HFFc6 (cell line): ENCODE data around the gene LANCL1. TPM values are rescaled to one million over a fixed set of nuclear protein-coding genes. Genes with fewer than 3 reads are reported as not detected.

Experiments
- DNase-seq: peaks from one replicate; pipeline ENCODE4 v3.0.0-alpha.2; 2018
- H3K27ac Mint-ChIP-seq: 2 replicates; pipeline ENCODE4 v1.8.0; 2020; ENCODE audit warnings: mild to moderate bottlenecking, mixed read lengths
- H3K27me3 Mint-ChIP-seq: 2 replicates; pipeline ENCODE4 v1.8.0; 2021; ENCODE audit warnings: mild to moderate bottlenecking, moderate library complexity, mixed read lengths; ENCODE audit not compliant: insufficient read depth
- H3K36me3 Mint-ChIP-seq: 2 replicates; pipeline ENCODE4 v1.8.0; 2021; ENCODE audit warnings: low read depth, mixed read lengths
- H3K4me1 Mint-ChIP-seq: 2 replicates; pipeline ENCODE4 v1.8.0; 2020; ENCODE audit warnings: low read depth, mixed read lengths
- H3K4me3 Mint-ChIP-seq: 2 replicates; pipeline ENCODE4 v1.8.0; 2020; ENCODE audit warnings: mild to moderate bottlenecking, moderate library complexity, mixed read lengths
- H3K9me3 Mint-ChIP-seq: 2 replicates; pipeline ENCODE4 v1.8.0; 2020; ENCODE audit warnings: mild to moderate bottlenecking, mixed read lengths
- total RNA-seq, 6 experiments: library from RNA; stranded (reverse); fragmentation: NEBNext Ultra II Directional; extraction: Animal tissue kit (Norgen Biotek cat#: 25700); gene quantifications; 2 replicates in 1 of 6; 3 replicates in 5 of 6; pipeline ENCODE4 v1.2.3, GENCODE V29; 2021
- TF ChIP-seq, protein P1 (sequence below): fragments of 200-600 bp; sonication (generic); IDR thresholded peaks from 2 replicates; pipeline ENCODE4 v1.5.0; 2021; ENCODE audit warnings: antibody characterized with exemption, mild to moderate bottlenecking

The LANCL1 gene
- total RNA-seq, 6 experiments from 2014 or later, result 36.4 to 54.5 (median 43.8) TPM

DNA sequence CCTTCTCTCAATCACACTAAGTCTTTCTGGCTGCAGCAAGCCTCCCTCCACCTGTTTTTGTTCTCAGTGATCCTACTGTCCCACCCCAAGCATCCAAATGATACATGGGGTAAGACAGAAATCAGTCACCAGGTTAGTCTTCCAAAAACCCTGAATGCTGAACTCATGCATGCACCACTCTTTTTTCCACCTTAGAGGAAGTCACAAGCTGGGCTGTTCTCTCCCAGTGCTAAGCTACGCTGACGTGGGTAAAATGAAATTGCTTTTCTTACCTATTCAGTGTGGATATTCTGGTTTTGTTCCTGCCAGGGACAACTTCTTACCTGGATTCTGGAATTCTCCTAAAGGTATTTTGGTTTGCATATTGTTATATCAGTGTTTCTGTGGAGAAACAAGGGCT lies 54.2 kb downstream of the LANCL1 start:
- TF ChIP-seq, protein P1, sequence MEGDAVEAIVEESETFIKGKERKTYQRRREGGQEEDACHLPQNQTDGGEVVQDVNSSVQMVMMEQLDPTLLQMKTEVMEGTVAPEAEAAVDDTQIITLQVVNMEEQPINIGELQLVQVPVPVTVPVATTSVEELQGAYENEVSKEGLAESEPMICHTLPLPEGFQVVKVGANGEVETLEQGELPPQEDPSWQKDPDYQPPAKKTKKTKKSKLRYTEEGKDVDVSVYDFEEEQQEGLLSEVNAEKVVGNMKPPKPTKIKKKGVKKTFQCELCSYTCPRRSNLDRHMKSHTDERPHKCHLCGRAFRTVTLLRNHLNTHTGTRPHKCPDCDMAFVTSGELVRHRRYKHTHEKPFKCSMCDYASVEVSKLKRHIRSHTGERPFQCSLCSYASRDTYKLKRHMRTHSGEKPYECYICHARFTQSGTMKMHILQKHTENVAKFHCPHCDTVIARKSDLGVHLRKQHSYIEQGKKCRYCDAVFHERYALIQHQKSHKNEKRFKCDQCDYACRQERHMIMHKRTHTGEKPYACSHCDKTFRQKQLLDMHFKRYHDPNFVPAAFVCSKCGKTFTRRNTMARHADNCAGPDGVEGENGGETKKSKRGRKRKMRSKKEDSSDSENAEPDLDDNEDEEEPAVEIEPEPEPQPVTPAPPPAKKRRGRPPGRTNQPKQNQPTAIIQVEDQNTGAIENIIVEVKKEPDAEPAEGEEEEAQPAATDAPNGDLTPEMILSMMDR, result no peak
- Mint-ChIP-seq H3K9me3 (peaks cover 35% of the 10 kb centered on the region), H3K36me3 (peaks cover 21% of the 10 kb centered on the region), H3K4me3 (no peak overlapping the region), H3K4me1 (no peaks in the 10 kb centered on the region), H3K27me3 (no peaks in the 10 kb centered on the region; the same call in 1 of the 2 replicates), H3K27ac (no peak overlapping the region)
- no peak for DNase-seq

DNA sequence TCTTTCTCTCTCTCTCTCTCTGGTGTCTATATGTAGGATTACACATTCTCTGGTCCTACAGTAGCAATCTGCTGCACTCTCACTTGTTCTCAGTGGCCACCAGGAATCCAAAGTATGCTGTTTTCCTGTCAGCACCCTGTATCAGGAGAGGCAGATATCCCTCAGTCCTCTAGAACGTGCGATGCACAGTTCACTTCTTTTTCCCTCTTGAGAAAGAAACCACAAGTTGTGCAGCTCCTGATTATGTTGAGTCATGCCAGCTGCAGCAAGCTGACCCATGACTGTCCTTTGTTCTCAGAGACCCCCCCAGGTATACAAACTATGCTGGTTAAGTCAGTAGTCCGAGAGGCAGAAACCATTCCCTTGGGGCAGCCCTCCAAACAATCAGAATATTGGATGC lies 54.6 kb downstream of the LANCL1 start:
- H3K27me3 Mint-ChIP-seq, result no peaks in the 10 kb centered on the region; the same call in 1 of the 2 replicates
- no peak for DNase-seq
- TF ChIP-seq, protein P1, result no peak

DNA sequence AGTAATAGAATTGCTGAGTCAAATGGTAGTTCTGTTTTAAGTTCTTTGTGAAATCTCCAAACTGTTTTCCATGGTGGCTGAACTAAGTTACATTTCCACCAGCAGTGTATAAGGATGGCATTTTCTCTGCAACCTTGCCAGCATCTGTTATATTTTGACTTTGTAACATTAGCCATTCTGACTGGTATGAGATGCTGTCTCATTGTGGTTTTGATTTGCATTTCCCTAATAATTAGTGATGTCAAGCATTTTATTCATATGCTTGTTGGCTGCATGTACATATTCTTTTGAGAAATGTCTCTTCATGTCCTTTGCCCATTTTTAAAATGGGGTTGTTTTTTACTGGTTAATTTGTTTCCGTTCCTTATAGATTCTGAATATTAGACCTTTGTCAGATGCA lies 63.9 kb downstream of the LANCL1 start:
- DNase-seq, result no peak
- Mint-ChIP-seq H3K27ac (no peak overlapping the region), H3K9me3 (peaks cover 9% of the 10 kb centered on the region; the same call in 1 of the 2 replicates), H3K4me1 (no peaks in the 10 kb centered on the region), H3K36me3 (no peaks in the 10 kb centered on the region), H3K4me3 (no peak overlapping the region), H3K27me3 (no peaks in the 10 kb centered on the region)
- TF ChIP-seq, protein P1, result no peak

More for the DNA sequence above, 54.6 kb downstream of the LANCL1 start:
- no peak overlapping the region for H3K4me3 Mint-ChIP-seq
- H3K4me1 Mint-ChIP-seq, result no peaks in the 10 kb centered on the region
- peaks cover 18% of the 10 kb centered on the region for H3K36me3 Mint-ChIP-seq
- peaks cover 35% of the 10 kb centered on the region for H3K9me3 Mint-ChIP-seq
- H3K27ac Mint-ChIP-seq, result no peak overlapping the region

DNA sequence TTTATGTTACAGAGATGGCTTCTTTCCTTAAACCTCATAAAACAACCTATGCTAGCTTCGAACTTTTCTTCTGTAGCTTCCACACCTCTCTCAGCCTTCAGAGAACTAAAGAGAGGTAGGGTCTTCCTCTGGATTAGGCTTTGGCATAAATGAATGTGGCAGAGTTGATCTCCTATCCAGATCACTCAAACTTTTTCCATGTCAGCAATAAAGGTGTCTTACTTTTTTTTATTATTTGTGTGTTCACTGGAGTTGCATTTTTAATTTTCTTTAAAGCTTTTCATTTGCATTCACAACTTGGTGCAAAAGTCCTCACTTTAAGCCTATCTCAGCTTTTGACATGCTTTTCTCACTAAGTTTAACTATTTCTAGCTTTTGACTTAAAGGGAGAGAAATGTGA lies 66.0 kb downstream of the LANCL1 start:
- no peaks in the 10 kb centered on the region for H3K36me3 Mint-ChIP-seq
- no peaks in the 10 kb centered on the region for H3K4me1 Mint-ChIP-seq
- no peak for DNase-seq
- H3K4me3 Mint-ChIP-seq, result no peak overlapping the region
- H3K27ac Mint-ChIP-seq, result no peak overlapping the region
- no peaks in the 10 kb centered on the region for H3K27me3 Mint-ChIP-seq
- TF ChIP-seq, protein P1, result no peak
- peaks cover 4% of the 10 kb centered on the region; the same call in 1 of the 2 replicates for H3K9me3 Mint-ChIP-seq

DNA sequence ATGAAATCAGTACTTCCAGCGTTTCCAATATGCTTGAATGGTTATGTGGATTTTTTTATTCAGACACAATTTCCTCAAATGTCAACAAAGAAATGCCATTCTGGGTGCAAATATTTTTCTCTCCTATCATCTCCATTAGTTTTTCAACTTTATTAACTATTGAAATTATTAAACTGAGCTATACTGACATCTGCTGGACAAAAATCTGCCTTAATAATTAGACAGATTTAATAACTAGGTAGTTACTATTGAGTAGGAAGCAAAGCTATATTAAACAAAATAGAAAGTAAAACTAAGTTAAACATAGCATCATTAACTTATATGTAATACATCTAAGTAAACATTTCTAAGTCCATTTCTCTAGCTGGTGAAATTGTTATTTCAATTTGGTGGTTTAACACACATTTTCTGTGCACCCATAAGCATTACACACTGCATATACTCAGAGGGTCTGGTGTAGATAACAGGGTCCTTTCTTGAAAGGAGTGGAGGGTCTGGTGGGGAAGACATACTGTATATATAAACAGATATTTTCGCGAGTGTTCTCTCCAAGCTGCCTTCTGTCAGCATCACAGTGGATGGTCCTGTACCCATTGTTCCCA lies 77.0 kb downstream of the LANCL1 start:
- H3K4me1 Mint-ChIP-seq, result no peaks in the 10 kb centered on the region
- TF ChIP-seq, protein P1, result peak; percentile 75
- DNase-seq, result no peak
- no peak overlapping the region for H3K4me3 Mint-ChIP-seq
- no peaks in the 10 kb centered on the region for H3K36me3 Mint-ChIP-seq
- H3K27ac Mint-ChIP-seq, result no peak overlapping the region
- H3K27me3 Mint-ChIP-seq, result no peaks in the 10 kb centered on the region; the same call in 1 of the 2 replicates
- H3K9me3 Mint-ChIP-seq, result no peaks in the 10 kb centered on the region
